Measurements from ENCODE around the gene RPL37.

- no peak for TF ChIP-seq CTCF (IDR thresholded peaks at IDR 0.05)
- TF ChIP-seq EP300 (IDR thresholded peaks at IDR 0.05): no peak
- no peak for TF ChIP-seq POLR2A (IDR thresholded peaks at IDR 0.05)
- TF ChIP-seq POLR2AphosphoS5 (IDR thresholded peaks at IDR 0.05): no peak
Measured at GRCh38 chr5:40798801-40799210, 36.2 kb downstream of the RPL37 start.

Data from sigmoid colon (tissue), 4 donors.